ENCODE results near the gene OR11A1. TPM values are rescaled to one million over a fixed set of nuclear protein-coding genes. Genes with fewer than 3 reads are reported as not detected.

OR11A1 gene
- total RNA-seq, 2 experiments from 2014 or later, result not detected

GRCh38 chr6:29466241-29466640 is 9.4 kb upstream of the OR11A1 start:
- no peaks in the 10 kb centered on the region for H3K9me3 Mint-ChIP-seq
- no peak overlapping the region for H3K4me3 Mint-ChIP-seq
- Histone ChIP-seq H3K4me1 (ENCODE audit: insufficient read depth, low read length) (no peaks in the 10 kb centered on the region), H3K36me3 (ENCODE audit: insufficient read depth, low read length) (no peaks in the 10 kb centered on the region), H3K27me3 (ENCODE audit: control insufficient read depth in 1 of 2, insufficient read depth in 2 of 2, low read length in 2 of 2) (peaks cover 3 to 8% of the 10 kb centered on the region in 2 experiments), H3K9me3 (ENCODE audit: control insufficient read depth in 1 of 2, insufficient read depth in 1 of 2, low read length in 2 of 2) (no peaks in the 10 kb centered on the region), H3K27ac (ENCODE audit: low read depth in 1 of 2, low read length in 2 of 2) (no peak overlapping the region), H3K4me3 (ENCODE audit: low read length) (no peak overlapping the region)
- ChIA-PET CTCF (no interaction called here), POLR2A (no interaction called here)
- H3K27ac Mint-ChIP-seq, result no peak overlapping the region
- peaks cover 46% of the 10 kb centered on the region for H3K27me3 Mint-ChIP-seq
- ATAC-seq (ENCODE audit: poor library complexity), result no peak
- H3K4me1 Mint-ChIP-seq (ENCODE audit: low read depth), result no peaks in the 10 kb centered on the region
- no peak for DNase-seq
- no peaks in the 10 kb centered on the region for H3K36me3 Mint-ChIP-seq (ENCODE audit: low read depth)
- intact Hi-C loops (cut with DNase I, micrococcal nuclease), result no loop called here
- TF ChIP-seq CTCF (IDR thresholded peaks at IDR 0.05), result no peak

GRCh38 chr6:29465801-29466200 is 8.9 kb upstream of the OR11A1 start:
- no peaks in the 10 kb centered on the region for H3K9me3 Mint-ChIP-seq
- H3K4me3 ChIP-seq (ENCODE audit: low read length), result no peak overlapping the region
- H3K4me3 Mint-ChIP-seq, result no peak overlapping the region
- no peak overlapping the region for H3K27ac Mint-ChIP-seq
- H3K36me3 ChIP-seq (ENCODE audit: insufficient read depth, low read length), result no peaks in the 10 kb centered on the region
- ChIA-PET CTCF (no interaction called here), POLR2A (no interaction called here)
- H3K27me3 ChIP-seq (ENCODE audit: control insufficient read depth in 1 of 2, insufficient read depth in 2 of 2, low read length in 2 of 2), result peaks cover 3 to 9% of the 10 kb centered on the region in 2 experiments
- H3K9me3 ChIP-seq (ENCODE audit: control insufficient read depth in 1 of 2, insufficient read depth in 1 of 2, low read length in 2 of 2), result no peaks in the 10 kb centered on the region
- no peaks in the 10 kb centered on the region for H3K36me3 Mint-ChIP-seq (ENCODE audit: low read depth)
- H3K27ac ChIP-seq (ENCODE audit: low read depth in 1 of 2, low read length in 2 of 2), result no peak overlapping the region
- no peak for ATAC-seq (ENCODE audit: poor library complexity)
- no peak for TF ChIP-seq CTCF (IDR thresholded peaks at IDR 0.05)
- no peak for DNase-seq
- peaks cover 49% of the 10 kb centered on the region for H3K27me3 Mint-ChIP-seq
- no peaks in the 10 kb centered on the region for H3K4me1 Mint-ChIP-seq (ENCODE audit: low read depth)
- no peaks in the 10 kb centered on the region for H3K4me1 ChIP-seq (ENCODE audit: insufficient read depth, low read length)
- intact Hi-C loops (cut with DNase I, micrococcal nuclease), result no loop called here

GRCh38 chr6:29465279-29465678 is 8.4 kb upstream of the OR11A1 start:
- Mint-ChIP-seq H3K4me1 (ENCODE audit: low read depth) (no peaks in the 10 kb centered on the region), H3K36me3 (ENCODE audit: low read depth) (no peaks in the 10 kb centered on the region), H3K4me3 (no peak overlapping the region), H3K27ac (no peak overlapping the region), H3K27me3 (peaks cover 49% of the 10 kb centered on the region), H3K9me3 (no peaks in the 10 kb centered on the region)
- no peak overlapping the region for H3K27ac ChIP-seq (ENCODE audit: low read depth in 1 of 2, low read length in 2 of 2)
- no peak for DNase-seq
- no peak overlapping the region for H3K4me3 ChIP-seq (ENCODE audit: low read length)
- no peak for ATAC-seq (ENCODE audit: poor library complexity)
- no peaks in the 10 kb centered on the region for H3K36me3 ChIP-seq (ENCODE audit: insufficient read depth, low read length)
- H3K4me1 ChIP-seq (ENCODE audit: insufficient read depth, low read length), result no peaks in the 10 kb centered on the region
- CTCF ChIA-PET, result no interaction called here
- no peaks in the 10 kb centered on the region for H3K9me3 ChIP-seq (ENCODE audit: control insufficient read depth in 1 of 2, insufficient read depth in 1 of 2, low read length in 2 of 2)
- intact Hi-C loops (cut with DNase I, micrococcal nuclease), result no loop called here
- POLR2A ChIA-PET, result no interaction called here
- TF ChIP-seq CTCF (IDR thresholded peaks at IDR 0.05), result no peak
- peaks cover 0 to 9% of the 10 kb centered on the region in 2 experiments for H3K27me3 ChIP-seq (ENCODE audit: control insufficient read depth in 1 of 2, insufficient read depth in 2 of 2, low read length in 2 of 2)
